Measurements from ENCODE around the gene TJP3.

GRCh38 chr19:3694361-3695123, 13.6 kb upstream of the TJP3 start:
- TF ChIP-seq ETS1 (IDR thresholded peaks at IDR 0.05) (no peak), POLR2AphosphoS5 (IDR thresholded peaks at IDR 0.05; ENCODE audit: low read depth) (no peak), CREB1 (CRISPR knock-in tag; IDR thresholded peaks at IDR 0.05; ENCODE audit: low read depth) (no peak), EZH2 (IDR thresholded peaks at IDR 0.05; ENCODE audit: low read depth, unreplicated experiment) (no peak), EZH2phosphoT487 (IDR thresholded peaks at IDR 0.05; ENCODE audit: unreplicated experiment) (no peak), STAT1 (IDR thresholded peaks at IDR 0.05; ENCODE audit: unreplicated experiment) (no peak), JUNB (IDR thresholded peaks at IDR 0.05; ENCODE audit: unreplicated experiment) (no peak), ZNF114 (CRISPR knock-in tag; IDR thresholded peaks at IDR 0.05) (no peak), ZNF331 (CRISPR knock-in tag; IDR thresholded peaks at IDR 0.05; ENCODE audit: low read depth) (no peak)
- TF ChIP-seq, protein P1, sequence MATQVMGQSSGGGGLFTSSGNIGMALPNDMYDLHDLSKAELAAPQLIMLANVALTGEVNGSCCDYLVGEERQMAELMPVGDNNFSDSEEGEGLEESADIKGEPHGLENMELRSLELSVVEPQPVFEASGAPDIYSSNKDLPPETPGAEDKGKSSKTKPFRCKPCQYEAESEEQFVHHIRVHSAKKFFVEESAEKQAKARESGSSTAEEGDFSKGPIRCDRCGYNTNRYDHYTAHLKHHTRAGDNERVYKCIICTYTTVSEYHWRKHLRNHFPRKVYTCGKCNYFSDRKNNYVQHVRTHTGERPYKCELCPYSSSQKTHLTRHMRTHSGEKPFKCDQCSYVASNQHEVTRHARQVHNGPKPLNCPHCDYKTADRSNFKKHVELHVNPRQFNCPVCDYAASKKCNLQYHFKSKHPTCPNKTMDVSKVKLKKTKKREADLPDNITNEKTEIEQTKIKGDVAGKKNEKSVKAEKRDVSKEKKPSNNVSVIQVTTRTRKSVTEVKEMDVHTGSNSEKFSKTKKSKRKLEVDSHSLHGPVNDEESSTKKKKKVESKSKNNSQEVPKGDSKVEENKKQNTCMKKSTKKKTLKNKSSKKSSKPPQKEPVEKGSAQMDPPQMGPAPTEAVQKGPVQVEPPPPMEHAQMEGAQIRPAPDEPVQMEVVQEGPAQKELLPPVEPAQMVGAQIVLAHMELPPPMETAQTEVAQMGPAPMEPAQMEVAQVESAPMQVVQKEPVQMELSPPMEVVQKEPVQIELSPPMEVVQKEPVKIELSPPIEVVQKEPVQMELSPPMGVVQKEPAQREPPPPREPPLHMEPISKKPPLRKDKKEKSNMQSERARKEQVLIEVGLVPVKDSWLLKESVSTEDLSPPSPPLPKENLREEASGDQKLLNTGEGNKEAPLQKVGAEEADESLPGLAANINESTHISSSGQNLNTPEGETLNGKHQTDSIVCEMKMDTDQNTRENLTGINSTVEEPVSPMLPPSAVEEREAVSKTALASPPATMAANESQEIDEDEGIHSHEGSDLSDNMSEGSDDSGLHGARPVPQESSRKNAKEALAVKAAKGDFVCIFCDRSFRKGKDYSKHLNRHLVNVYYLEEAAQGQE (IDR thresholded peaks at IDR 0.05; ENCODE audit: unreplicated experiment) = no peak
- TF ChIP-seq, protein P2, sequence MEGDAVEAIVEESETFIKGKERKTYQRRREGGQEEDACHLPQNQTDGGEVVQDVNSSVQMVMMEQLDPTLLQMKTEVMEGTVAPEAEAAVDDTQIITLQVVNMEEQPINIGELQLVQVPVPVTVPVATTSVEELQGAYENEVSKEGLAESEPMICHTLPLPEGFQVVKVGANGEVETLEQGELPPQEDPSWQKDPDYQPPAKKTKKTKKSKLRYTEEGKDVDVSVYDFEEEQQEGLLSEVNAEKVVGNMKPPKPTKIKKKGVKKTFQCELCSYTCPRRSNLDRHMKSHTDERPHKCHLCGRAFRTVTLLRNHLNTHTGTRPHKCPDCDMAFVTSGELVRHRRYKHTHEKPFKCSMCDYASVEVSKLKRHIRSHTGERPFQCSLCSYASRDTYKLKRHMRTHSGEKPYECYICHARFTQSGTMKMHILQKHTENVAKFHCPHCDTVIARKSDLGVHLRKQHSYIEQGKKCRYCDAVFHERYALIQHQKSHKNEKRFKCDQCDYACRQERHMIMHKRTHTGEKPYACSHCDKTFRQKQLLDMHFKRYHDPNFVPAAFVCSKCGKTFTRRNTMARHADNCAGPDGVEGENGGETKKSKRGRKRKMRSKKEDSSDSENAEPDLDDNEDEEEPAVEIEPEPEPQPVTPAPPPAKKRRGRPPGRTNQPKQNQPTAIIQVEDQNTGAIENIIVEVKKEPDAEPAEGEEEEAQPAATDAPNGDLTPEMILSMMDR (conservative IDR thresholded peaks at IDR 0.05; ENCODE audit: low read depth in 2 of 2) = no peak

All from GM23338 (cell line).